A549 (cell line): Measurements from ENCODE around the gene SEPTIN2. TPM values are rescaled to one million over a fixed set of nuclear protein-coding genes. Genes with fewer than 3 reads are reported as not detected.
"Not testable (repeated sequence)": the region's sequence is repeated elsewhere in the genome, so short reads cannot be mapped to it uniquely, and the experiment has no call there.

Source experiments
- ATAC-seq, 2 experiments: fragments of 200-7000 bp in 1 of 2; fragments of >200 bp in 1 of 2; cut with Nextera tagmentation in 1 of 2; cut with Tn5 transposase in 1 of 2; 3 replicates each; pipeline versions ENCODE4 v1.8.0 to v1.9.1; 2018 to 2020; ENCODE audit warnings: mild to moderate bottlenecking in 1 of 2, moderate library complexity in 1 of 2
- CTCF ChIA-PET: fragments of 300-600 bp; sonication (Branson Sonifier 250); formaldehyde crosslinking; extraction: SDS; loops from one replicate; lab custom pipeline; 2021; ENCODE audit warnings: antibody characterized with exemption, inconsistent platforms; lab: Yijun Ruan, JAX
- POLR2A ChIA-PET: fragments of 350-600 bp; formaldehyde crosslinking; extraction: SDS; loops from one replicate; lab custom pipeline; 2021; ENCODE audit warnings: antibody characterized with exemption, inconsistent platforms; lab: Yijun Ruan, JAX
- DNase-seq, 2 experiments: peaks; one replicate each; pipeline versions ENCODE4 v3.0.0 to v3.0.0-alpha.2; 2011 to 2016; ENCODE audit warnings: low read depth in 1 of 2, low spot score in 1 of 2
- FAIRE-seq: peaks from 2 replicates; lab custom pipeline; 2011; peaks lifted over from hg19 to GRCh38; lab: Jason Lieb, UNC
- H3K27ac ChIP-seq, 2 experiments: fragments of >200 bp; sonication (Bioruptor Twin); formaldehyde crosslinking; 3 replicates each; pipeline ENCODE4 v1.5.1; 2016 to 2017
- H3K4me1 ChIP-seq: fragments of >200 bp; sonication (Bioruptor Twin); formaldehyde crosslinking; 3 replicates; pipeline ENCODE4 v1.6.1; 2016
- H3K4me2 ChIP-seq: fragments of >200 bp; sonication (Bioruptor Twin); formaldehyde crosslinking; 3 replicates; pipeline ENCODE4 v1.6.1; 2016
- H3K4me3 ChIP-seq: fragments of >200 bp; sonication (Bioruptor Twin); formaldehyde crosslinking; 3 replicates; pipeline ENCODE4 v1.5.1; 2016
- H3K9me3 ChIP-seq: fragments of >200 bp; sonication (Bioruptor Twin); formaldehyde crosslinking; 3 replicates; pipeline ENCODE4 v1.6.1; 2016
- CTCF ChIP-seq: fragments of >200 bp; sonication (Bioruptor Twin); formaldehyde crosslinking; IDR thresholded peaks from 3 replicates; pipeline ENCODE4 v1.5.1; 2016
- EHF ChIP-seq: fragments of 250-450 bp; sonication (Bioruptor Pico); IDR thresholded peaks from 2 replicates; pipeline ENCODE4 v1.5.0; 2020; ENCODE audit warnings: mild to moderate bottlenecking
- EHMT2 ChIP-seq: fragments of 200-600 bp; sonication (generic); IDR thresholded peaks from 2 replicates; pipeline ENCODE4 v1.6.1; 2016; ENCODE audit warnings: antibody characterized with exemption, low read depth, mild to moderate bottlenecking, moderate library complexity
- ELK1 ChIP-seq: fragments of 150-350 bp; IDR thresholded peaks from 2 replicates; pipeline ENCODE4 v1.6.1; 2014; ENCODE audit warnings: low read depth, mild to moderate bottlenecking, low read length
- EP300 ChIP-seq, 2 experiments: fragments of >200 bp; sonication (Bioruptor Twin); formaldehyde crosslinking; IDR thresholded peaks; 2 replicates in 1 of 2; 3 replicates in 1 of 2; pipeline ENCODE4 v1.6.1; 2016 to 2017
- FOSL2 ChIP-seq, 2 experiments: fragments of 450-650 bp in 1 of 2; fragments of >200 bp in 1 of 2; sonication (Bioruptor Twin) in 1 of 2; formaldehyde crosslinking; IDR thresholded peaks; 2 replicates each; pipeline versions ENCODE4 v1.5.0 to v1.6.1; 2016 to 2020; ENCODE audit warnings: mild to moderate bottlenecking in 1 of 2, moderate library complexity in 1 of 2
- GATA3 ChIP-seq: IDR thresholded peaks from 2 replicates; pipeline ENCODE4 v1.6.1; 2012; ENCODE audit warnings: borderline replicate concordance
- JUNB ChIP-seq: fragments of >200 bp; sonication (Bioruptor Twin); formaldehyde crosslinking; IDR thresholded peaks from 2 replicates; pipeline ENCODE4 v1.6.1; 2016
- KDM5A ChIP-seq: fragments of 200-600 bp; sonication (generic); IDR thresholded peaks from 2 replicates; pipeline ENCODE4 v1.6.1; 2016; ENCODE audit warnings: antibody characterized with exemption, mild to moderate bottlenecking
- MAZ ChIP-seq: fragments of 150-350 bp; IDR thresholded peaks from 2 replicates; pipeline ENCODE4 v1.6.1; 2014; ENCODE audit warnings: antibody characterized with exemption, low read depth, low read length, borderline replicate concordance
- POLR2AphosphoS2 ChIP-seq: conservative IDR thresholded peaks from 2 replicates; pipeline ENCODE4 v1.6.1; 2012; ENCODE audit warnings: low read length, improper control_type of control experiment, inconsistent platforms
- RAD21 ChIP-seq, 2 experiments: fragments of >200 bp in 1 of 2; sonication (Bioruptor Twin) in 1 of 2; formaldehyde crosslinking in 1 of 2; IDR thresholded peaks in 1 of 2; conservative IDR thresholded peaks in 1 of 2; 2 replicates in 1 of 2; 3 replicates in 1 of 2; pipeline ENCODE4 v1.6.1; 2012 to 2018; ENCODE audit warnings: inconsistent platforms in 1 of 2
- REST ChIP-seq: fragments of 200-600 bp; sonication (generic); IDR thresholded peaks from 2 replicates; pipeline ENCODE4 v1.6.1; 2016; ENCODE audit warnings: antibody characterized with exemption, mild to moderate bottlenecking, moderate library complexity
- RNF2 ChIP-seq: fragments of 200-600 bp; sonication (generic); IDR thresholded peaks from 2 replicates; pipeline ENCODE4 v1.6.1; 2016; ENCODE audit warnings: low read depth, mild to moderate bottlenecking, antibody characterized with exemption, moderate library complexity, borderline replicate concordance
- SREBF2 ChIP-seq: fragments of 450-650 bp; IDR thresholded peaks from 2 replicates; pipeline ENCODE4 v1.6.1; 2014; ENCODE audit warnings: mild to moderate bottlenecking, moderate library complexity
- USF2 ChIP-seq: fragments of 450-650 bp; IDR thresholded peaks from 2 replicates; pipeline ENCODE4 v1.6.1; 2014; ENCODE audit warnings: antibody characterized with exemption
- WGBS: methylation state at CpG from one replicate; pipeline ENCODE4 v1.1.6; 2017; ENCODE audit errors: missing lambda C conversion rate; 5-methylcytosine and 5-hydroxymethylcytosine counted together
- polyA plus RNA-seq, 4 experiments: library from polyadenylated mRNA; depleted of rRNA in 3 of 4; stranded (reverse); fragments of >200 nt; fragmentation: RNase III in 1 of 4; extraction: RNeasy Plus Mini Kit Qiagen cat#74134 plus additional on column Dnase treatment in 1 of 4; gene quantifications; 2 replicates in 3 of 4; 3 replicates in 1 of 4; pipeline ENCODE4 v1.2.3, GENCODE V29; 2011 to 2017

SEPTIN2 gene
- polyA plus RNA-seq, 2 of the 4 experiments (the other 2 are of a cell fraction), result 341 to 762 TPM

GRCh38 chr2:241373446-241373845, 57.7 kb downstream of the SEPTIN2 start:
- FAIRE-seq, result no peak
- ATAC-seq, result no peak
- WGBS, result 85% methylated on average over 3 of the region's 3 CpGs
- POLR2A ChIA-PET, result no interaction called here
- no peak for TF ChIP-seq FOSL2 (IDR thresholded peaks at IDR 0.05)
- no peak for TF ChIP-seq FOSL2 (CRISPR knock-in tag; IDR thresholded peaks at IDR 0.05)
- no peak for TF ChIP-seq CTCF
- no peak for TF ChIP-seq EHF (CRISPR knock-in tag)
- no peak for TF ChIP-seq REST
- TF ChIP-seq RNF2, result no peak
- TF ChIP-seq POLR2AphosphoS2, result no peak
- no peak for TF ChIP-seq USF2
- no peak for TF ChIP-seq KDM5A
- no peak for TF ChIP-seq RAD21 (conservative IDR thresholded peaks at IDR 0.05 in 1 of 2, IDR thresholded peaks at IDR 0.05 in 1 of 2)
- no peak for TF ChIP-seq MAZ
- TF ChIP-seq SREBF2, result no peak
- TF ChIP-seq EHMT2, result no peak
- TF ChIP-seq GATA3, result no peak
- TF ChIP-seq EP300 (IDR thresholded peaks at IDR 0.05), result no peak
- TF ChIP-seq ELK1, result no peak
- TF ChIP-seq JUNB, result no peak
- TF ChIP-seq, all 56 proteins: peak for 0
- no peak for DNase-seq
- H3K4me3 ChIP-seq, result no peak overlapping the region
- CTCF ChIA-PET, result interaction anchor here (1.3 kb wide), 1 partner anchor 18 kb away, joined by 3 read pairs; no protein-coding TSS in a partner anchor
- no peak overlapping the region for H3K4me2 ChIP-seq
- no peaks in the 10 kb centered on the region for H3K9me3 ChIP-seq
- peaks cover 10% of the 10 kb centered on the region for H3K4me1 ChIP-seq
- no peak overlapping the region for H3K27ac ChIP-seq

- H3K4me3 ChIP-seq, ATAC-seq, POLR2A ChIA-PET, H3K4me1 ChIP-seq, H3K27ac ChIP-seq, H3K9me3 ChIP-seq, DNase-seq, FAIRE-seq, H3K4me2 ChIP-seq: not testable (repeated sequence)
- WGBS, result 96% methylated on average over 6 of the region's 6 CpGs
- CTCF ChIA-PET, result interaction anchor here (0.6 to 1.3 kb wide), 3 partner anchors 15 to 250 kb away, joined by 3 read pairs; no protein-coding TSS in a partner anchor
These were observed 58.2 kb downstream of the SEPTIN2 start for GRCh38 chr2:241373906-241374305.
